HL-60 (cell line): ENCODE data around the gene KCND1.

Source experiments
- DNase-seq, 2 experiments: peaks; one replicate each; pipeline ENCODE4 v3.0.0-alpha.2; 2010 to 2020; ENCODE audit warnings: low read depth in 1 of 2, low spot score in 1 of 2
- H3K27ac ChIP-seq: fragments of 250-450 bp; sonication (Bioruptor Pico); replicated peaks from 2 replicates; pipeline ENCODE4 v1.5.1; 2020; ENCODE audit warnings: mild to moderate bottlenecking, moderate library complexity
- H3K27me3 ChIP-seq: fragments of 250-450 bp; sonication (Bioruptor Pico); 2 replicates; pipeline ENCODE4 v1.5.1; 2021; ENCODE audit warnings: mild to moderate bottlenecking, moderate library complexity; ENCODE audit not compliant: insufficient read depth, poor library complexity, severe bottlenecking
- H3K4me3 ChIP-seq: replicated peaks from 2 replicates; pipeline ENCODE4 v1.5.1; 2011; ENCODE audit warnings: mild to moderate bottlenecking, control low read depth, low read length; ENCODE audit not compliant: insufficient read depth
- CTCF ChIP-seq: IDR thresholded peaks from one replicate; pipeline ENCODE4 v1.5.1; 2011; ENCODE audit warnings: low read length, control low read depth, inconsistent platforms; ENCODE audit not compliant: insufficient read depth
- GABPA ChIP-seq: IDR thresholded peaks from 2 replicates; pipeline ENCODE4 v1.6.1; 2012; ENCODE audit warnings: low read depth
- POLR2AphosphoS5 ChIP-seq: IDR thresholded peaks from 2 replicates; pipeline ENCODE4 v1.6.1; 2012; ENCODE audit warnings: low read depth
- REST ChIP-seq: IDR thresholded peaks from 2 replicates; pipeline ENCODE4 v1.6.1; 2012; ENCODE audit warnings: low read depth; ENCODE audit not compliant: insufficient replicate concordance
- SPI1 ChIP-seq: IDR thresholded peaks from 2 replicates; pipeline ENCODE4 v1.6.1; 2012; ENCODE audit warnings: low read depth, mild to moderate bottlenecking, borderline replicate concordance

Gene KCND1

GRCh38 chrX:48918301-48918642 lies 53.4 kb downstream of the KCND1 start:
- peak overlapping the region; percentile 71 for H3K4me3 ChIP-seq
- H3K27me3 ChIP-seq = no peaks in the 10 kb centered on the region
- peak overlapping the region; percentile 86 for H3K27ac ChIP-seq
- no peak for TF ChIP-seq POLR2AphosphoS5
- no peak for TF ChIP-seq GABPA
- TF ChIP-seq CTCF = no peak
- TF ChIP-seq SPI1 = no peak
- no peak for TF ChIP-seq REST
- DNase-seq = no peak

- H3K4me3 ChIP-seq = peak overlapping the region; percentile 71
- peak; percentile 80 to 90 for DNase-seq
- no peaks in the 10 kb centered on the region for H3K27me3 ChIP-seq
- peak overlapping the region; percentile 86 for H3K27ac ChIP-seq
- TF ChIP-seq GABPA (no peak), SPI1 (no peak), POLR2AphosphoS5 (no peak), CTCF (peak; percentile 85), REST (no peak)
These were observed 54.3 kb downstream of the KCND1 start for GRCh38 chrX:48917139-48918001.

- DNase-seq = no peak
- TF ChIP-seq REST (no peak), SPI1 (no peak)
- no peaks in the 10 kb centered on the region for H3K27me3 ChIP-seq
- no peak overlapping the region for H3K4me3 ChIP-seq
- no peak overlapping the region for H3K27ac ChIP-seq
These were observed 56.8 kb downstream of the KCND1 start for GRCh38 chrX:48914593-48915493.
